ENCODE data around the gene PRUNE2. TPM values are rescaled to one million over a fixed set of nuclear protein-coding genes. Genes with fewer than 3 reads are reported as not detected.

PRUNE2 gene
- total and polyA plus RNA-seq, 9 donors: 2.5 to 45.8 (median 13.7) TPM

DNA sequence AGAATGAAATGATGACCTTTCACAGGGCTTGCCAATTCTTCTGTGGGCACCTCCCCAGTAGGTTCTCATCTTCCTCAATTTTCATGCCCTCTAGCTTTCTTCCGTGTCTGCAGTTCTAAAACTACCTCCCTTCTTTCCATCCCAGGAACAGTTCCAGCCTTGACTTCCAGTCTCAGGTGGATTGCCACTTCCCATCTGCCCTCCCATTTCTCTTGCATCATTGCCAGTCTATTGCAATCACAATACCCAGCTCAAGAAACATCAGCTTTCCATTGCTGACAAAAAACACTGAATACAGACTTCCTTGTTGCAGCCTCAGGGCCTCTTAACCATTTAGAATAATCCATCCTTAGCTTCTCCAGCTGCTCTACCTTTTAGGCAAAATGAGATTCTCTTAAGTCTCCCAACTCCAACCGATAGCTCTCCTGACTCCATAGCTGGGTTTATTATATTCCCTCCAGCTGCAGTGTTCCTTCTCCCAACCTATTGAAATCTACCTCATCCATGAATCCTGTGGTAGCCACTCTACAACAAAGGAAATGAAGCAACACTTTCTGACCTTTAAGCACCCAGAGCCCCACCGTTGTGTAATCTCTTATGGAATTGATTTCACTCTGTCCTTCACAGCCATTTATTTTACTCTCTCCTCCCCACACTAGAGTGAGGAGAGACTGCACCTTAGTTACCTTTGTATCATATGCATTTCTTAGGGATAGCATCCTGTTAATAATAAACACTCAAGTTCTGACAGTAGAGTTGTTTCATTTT is 217.3 kb downstream of the PRUNE2 start:
- Histone ChIP-seq H3K27me3 (no peaks in the 10 kb centered on the region), H3K4me1 (ENCODE audit: insufficient read depth) (no peaks in the 10 kb centered on the region), H3K4me3 (no peak overlapping the region), H3K36me3 (no peaks in the 10 kb centered on the region), H3K9me3 (no peaks in the 10 kb centered on the region), H3K27ac (no peak overlapping the region)
- TF ChIP-seq, protein P1, sequence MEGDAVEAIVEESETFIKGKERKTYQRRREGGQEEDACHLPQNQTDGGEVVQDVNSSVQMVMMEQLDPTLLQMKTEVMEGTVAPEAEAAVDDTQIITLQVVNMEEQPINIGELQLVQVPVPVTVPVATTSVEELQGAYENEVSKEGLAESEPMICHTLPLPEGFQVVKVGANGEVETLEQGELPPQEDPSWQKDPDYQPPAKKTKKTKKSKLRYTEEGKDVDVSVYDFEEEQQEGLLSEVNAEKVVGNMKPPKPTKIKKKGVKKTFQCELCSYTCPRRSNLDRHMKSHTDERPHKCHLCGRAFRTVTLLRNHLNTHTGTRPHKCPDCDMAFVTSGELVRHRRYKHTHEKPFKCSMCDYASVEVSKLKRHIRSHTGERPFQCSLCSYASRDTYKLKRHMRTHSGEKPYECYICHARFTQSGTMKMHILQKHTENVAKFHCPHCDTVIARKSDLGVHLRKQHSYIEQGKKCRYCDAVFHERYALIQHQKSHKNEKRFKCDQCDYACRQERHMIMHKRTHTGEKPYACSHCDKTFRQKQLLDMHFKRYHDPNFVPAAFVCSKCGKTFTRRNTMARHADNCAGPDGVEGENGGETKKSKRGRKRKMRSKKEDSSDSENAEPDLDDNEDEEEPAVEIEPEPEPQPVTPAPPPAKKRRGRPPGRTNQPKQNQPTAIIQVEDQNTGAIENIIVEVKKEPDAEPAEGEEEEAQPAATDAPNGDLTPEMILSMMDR (IDR thresholded peaks at IDR 0.05): no peak
- no peak for TF ChIP-seq EP300 (IDR thresholded peaks at IDR 0.05)
- no peak for TF ChIP-seq POLR2A (IDR thresholded peaks at IDR 0.05)
- 59 to 72% (median 71%) methylated on average over 3 of the region's 3 CpGs for WGBS, 3 donors
- intact Hi-C loops (cut with DNase I): no loop called here
- no peak for DNase-seq

DNA sequence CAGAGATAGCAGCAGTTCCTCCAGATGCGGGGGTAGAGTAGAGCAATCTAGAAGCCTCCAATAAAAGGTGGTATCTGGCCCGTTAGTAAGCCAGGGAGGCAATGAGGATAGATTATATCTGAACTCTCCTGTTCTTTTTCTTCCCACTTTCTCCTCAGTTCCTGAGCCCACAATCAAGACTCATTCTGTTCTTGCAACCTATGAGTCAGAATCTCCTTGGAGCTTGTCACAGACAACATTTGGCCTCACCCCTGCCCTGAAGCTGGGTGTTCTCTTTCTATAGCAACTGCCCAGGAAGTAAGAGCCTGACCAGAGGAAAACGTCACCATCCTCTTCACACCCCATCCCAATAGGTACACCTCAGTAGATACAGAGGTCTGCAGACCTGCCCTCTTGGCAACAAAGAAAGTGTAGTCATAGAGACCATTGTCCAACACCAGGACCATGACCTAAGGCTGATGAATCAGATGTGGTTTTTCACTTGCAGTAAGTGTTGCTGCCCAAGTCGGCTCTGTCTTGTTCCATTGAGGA is 218.0 kb downstream of the PRUNE2 start:
- no peaks in the 10 kb centered on the region for H3K4me1 ChIP-seq (ENCODE audit: insufficient read depth)
- no peaks in the 10 kb centered on the region for H3K36me3 ChIP-seq
- TF ChIP-seq, protein P1 (IDR thresholded peaks at IDR 0.05): no peak
- TF ChIP-seq EP300 (IDR thresholded peaks at IDR 0.05) (no peak), POLR2A (IDR thresholded peaks at IDR 0.05) (no peak)
- H3K27me3 ChIP-seq: no peaks in the 10 kb centered on the region
- no peak for DNase-seq
- no peak overlapping the region for H3K4me3 ChIP-seq
- no peaks in the 10 kb centered on the region for H3K9me3 ChIP-seq
- H3K27ac ChIP-seq: no peak overlapping the region
- WGBS, 3 donors: 50 to 57% (median 55%) methylated on average over 4 of the region's 4 CpGs
- intact Hi-C loops (cut with DNase I): no loop called here

DNA sequence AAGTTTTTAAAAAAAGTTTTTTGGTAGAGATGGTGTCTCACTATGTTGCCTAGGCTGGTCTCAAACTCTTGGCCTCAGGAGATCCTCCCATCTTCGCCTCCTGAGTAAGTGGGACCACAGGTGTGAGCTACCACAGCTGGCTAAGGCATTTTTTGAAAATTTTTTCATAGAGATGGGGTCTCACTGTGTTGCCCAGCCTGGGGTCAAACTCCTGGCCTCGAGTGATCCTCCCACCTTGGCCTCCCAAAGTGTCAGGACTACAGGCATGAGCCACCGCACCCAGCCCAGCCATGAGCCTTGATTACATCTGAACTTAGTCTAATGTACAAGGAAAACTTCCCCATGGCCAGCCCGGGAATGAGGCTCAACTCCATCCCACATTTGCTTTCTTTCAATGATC is 219.2 kb downstream of the PRUNE2 start:
- intact Hi-C loops (cut with DNase I): no loop called here
- no peaks in the 10 kb centered on the region for H3K4me1 ChIP-seq (ENCODE audit: insufficient read depth)
- no peak for DNase-seq
- no peaks in the 10 kb centered on the region for H3K27me3 ChIP-seq
- WGBS, 3 donors: 64 to 70% (median 65%) methylated on average over 4 of the region's 4 CpGs
- H3K9me3 ChIP-seq: no peaks in the 10 kb centered on the region
- TF ChIP-seq EP300 (IDR thresholded peaks at IDR 0.05): no peak
- no peak for TF ChIP-seq POLR2A (IDR thresholded peaks at IDR 0.05)
- TF ChIP-seq, protein P1 (IDR thresholded peaks at IDR 0.05): no peak
- H3K27ac ChIP-seq: no peak overlapping the region
- H3K36me3 ChIP-seq: no peaks in the 10 kb centered on the region
- no peak overlapping the region for H3K4me3 ChIP-seq

DNA sequence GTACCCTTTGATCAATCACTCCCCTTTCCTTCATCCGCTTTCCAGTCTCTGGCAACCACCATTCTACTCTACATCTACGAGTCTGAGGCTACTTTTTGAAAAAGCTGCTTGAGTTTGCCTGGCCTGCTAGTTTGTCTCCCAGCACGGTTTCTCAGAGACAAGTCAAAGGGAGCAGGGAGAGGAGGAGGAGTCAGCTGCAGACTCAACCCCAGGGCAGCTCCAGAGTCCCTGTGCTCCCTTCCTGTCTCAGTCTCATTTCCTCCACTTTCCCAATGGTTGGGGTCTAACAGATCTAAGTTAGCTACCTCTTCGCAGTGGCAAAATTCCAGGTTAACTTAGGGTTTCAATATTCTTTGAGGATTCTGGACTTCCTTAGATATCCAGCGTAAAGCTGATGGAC is 221.7 kb downstream of the PRUNE2 start:
- Histone ChIP-seq H3K27me3 (no peaks in the 10 kb centered on the region), H3K36me3 (no peaks in the 10 kb centered on the region), H3K4me3 (no peak overlapping the region), H3K9me3 (no peaks in the 10 kb centered on the region), H3K27ac (no peak overlapping the region), H3K4me1 (ENCODE audit: insufficient read depth) (no peaks in the 10 kb centered on the region)
- WGBS, 3 donors: 66 to 69% (median 67%) methylated on average over 5 of the region's 5 CpGs
- intact Hi-C loops (cut with DNase I): no loop called here
- TF ChIP-seq, protein P1 (IDR thresholded peaks at IDR 0.05): no peak
- TF ChIP-seq POLR2A (IDR thresholded peaks at IDR 0.05) (no peak), EP300 (IDR thresholded peaks at IDR 0.05) (no peak)
- DNase-seq: no peak
